ENCODE results near the gene PYCARD. TPM values are rescaled to one million over a fixed set of nuclear protein-coding genes. Genes with fewer than 3 reads are reported as not detected.
"Not testable (repeated sequence)": the region's sequence is repeated elsewhere in the genome, so short reads cannot be mapped to it uniquely, and the experiment has no call there.

The PYCARD gene
- polyA plus RNA-seq (2013, experiment 1 of 2; ENCODE audit: insufficient read length) = 5.5 TPM
- polyA plus RNA-seq (2013, experiment 2 of 2; ENCODE audit: insufficient read length) = 4.6 TPM

DNA sequence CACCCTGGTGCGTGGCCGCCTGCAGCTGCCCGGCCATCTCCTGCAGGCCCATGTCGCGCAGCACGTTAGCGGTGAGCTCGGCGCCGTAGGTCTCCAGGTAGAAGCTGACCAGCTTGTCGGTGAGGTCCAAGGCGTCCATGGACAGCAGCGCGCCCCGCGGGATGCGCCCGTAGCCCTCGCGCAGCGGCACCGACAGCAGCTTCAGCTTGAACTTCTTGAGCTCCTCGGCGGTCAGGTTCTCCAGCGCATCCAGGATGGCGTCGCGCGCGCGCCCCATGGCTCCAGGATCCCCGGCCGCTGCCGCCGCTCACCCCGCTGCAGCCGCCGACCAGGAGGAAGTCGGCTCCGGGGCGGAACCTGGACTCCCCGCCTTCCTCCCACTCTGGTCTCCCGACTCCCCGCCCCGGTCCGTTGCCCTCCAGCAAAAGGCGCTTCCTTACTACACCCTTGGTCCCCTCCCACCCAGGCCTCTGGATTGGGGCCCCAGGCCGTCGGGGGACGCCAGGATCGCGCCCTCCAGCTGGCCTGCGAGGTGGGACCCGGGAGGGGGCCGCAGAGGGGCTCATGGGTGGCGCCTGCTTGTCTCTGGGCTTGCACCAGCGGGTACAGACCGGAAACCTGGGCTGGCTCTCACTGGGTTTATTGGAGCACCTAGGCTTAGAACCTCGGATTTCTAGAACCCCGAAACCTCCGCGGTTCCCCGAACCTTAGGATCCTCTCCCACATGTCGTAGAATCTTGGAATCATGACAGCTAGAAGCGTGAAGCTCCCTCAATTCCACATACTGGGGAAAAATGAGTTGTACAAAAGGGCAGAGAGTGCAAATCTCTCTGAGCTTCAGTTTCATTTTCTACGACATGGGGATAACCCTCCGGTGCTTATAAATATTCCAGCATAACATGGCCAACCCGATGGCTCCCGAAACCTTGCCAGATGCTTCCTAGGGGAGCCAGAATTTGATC is at the start of gene PYCARD:
PYCARD (minus strand) TSS at position 347 of the 962 bp plus-strand sequence; CDS start at position 277, 70 bp downstream.
- DNase-seq = no peak

DNA sequence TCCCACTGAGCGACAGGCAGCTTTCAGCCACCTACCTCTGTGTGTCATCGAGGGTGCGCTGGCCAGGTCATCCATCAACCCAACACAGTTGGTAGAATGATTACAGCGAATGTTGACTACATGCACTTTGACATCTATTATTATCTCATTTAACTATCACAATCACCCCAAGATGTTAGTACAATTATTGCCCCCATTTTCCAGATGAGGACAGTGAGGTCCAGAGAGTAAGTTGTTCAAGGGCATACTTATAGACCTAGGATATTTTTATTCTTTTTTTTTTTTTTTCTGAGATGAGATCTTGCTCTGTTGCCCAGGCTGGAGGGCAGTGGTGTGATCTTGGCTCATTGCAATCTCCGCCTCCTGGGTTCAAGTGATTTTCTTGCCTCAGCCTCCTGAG is 48.9 kb upstream of the PYCARD start:
- DNase-seq = no peak

GRCh38 chr16:31250782-31251384 is 48.3 kb upstream of the PYCARD start:
- DNase-seq = no peak

DNA sequence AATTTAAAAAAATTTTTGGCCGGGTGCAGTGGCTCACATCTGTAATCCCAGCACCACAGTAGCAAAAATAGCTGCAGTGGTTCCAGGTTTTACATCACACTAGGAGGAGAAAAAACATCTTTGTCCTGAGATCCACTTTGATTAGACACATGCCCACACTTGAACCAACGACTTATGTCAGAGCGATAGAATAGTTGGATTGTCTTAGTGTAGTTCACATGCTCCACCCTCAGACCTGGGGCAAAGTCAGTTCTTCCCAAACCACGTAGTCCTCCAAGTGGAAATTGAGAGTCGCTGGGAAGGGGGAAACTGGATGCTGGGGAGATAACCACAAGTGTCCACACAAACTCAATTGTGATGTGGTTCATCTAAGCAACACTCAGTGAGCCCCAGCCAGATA is 45.8 kb upstream of the PYCARD start:
- no peak for DNase-seq

- DNase-seq = no peak
Measured at GRCh38 chr16:31246296-31246695, 43.7 kb upstream of the PYCARD start.

- DNase-seq = not testable (repeated sequence)
Measured at GRCh38 chr16:31245598-31245997, 43.0 kb upstream of the PYCARD start.

DNA sequence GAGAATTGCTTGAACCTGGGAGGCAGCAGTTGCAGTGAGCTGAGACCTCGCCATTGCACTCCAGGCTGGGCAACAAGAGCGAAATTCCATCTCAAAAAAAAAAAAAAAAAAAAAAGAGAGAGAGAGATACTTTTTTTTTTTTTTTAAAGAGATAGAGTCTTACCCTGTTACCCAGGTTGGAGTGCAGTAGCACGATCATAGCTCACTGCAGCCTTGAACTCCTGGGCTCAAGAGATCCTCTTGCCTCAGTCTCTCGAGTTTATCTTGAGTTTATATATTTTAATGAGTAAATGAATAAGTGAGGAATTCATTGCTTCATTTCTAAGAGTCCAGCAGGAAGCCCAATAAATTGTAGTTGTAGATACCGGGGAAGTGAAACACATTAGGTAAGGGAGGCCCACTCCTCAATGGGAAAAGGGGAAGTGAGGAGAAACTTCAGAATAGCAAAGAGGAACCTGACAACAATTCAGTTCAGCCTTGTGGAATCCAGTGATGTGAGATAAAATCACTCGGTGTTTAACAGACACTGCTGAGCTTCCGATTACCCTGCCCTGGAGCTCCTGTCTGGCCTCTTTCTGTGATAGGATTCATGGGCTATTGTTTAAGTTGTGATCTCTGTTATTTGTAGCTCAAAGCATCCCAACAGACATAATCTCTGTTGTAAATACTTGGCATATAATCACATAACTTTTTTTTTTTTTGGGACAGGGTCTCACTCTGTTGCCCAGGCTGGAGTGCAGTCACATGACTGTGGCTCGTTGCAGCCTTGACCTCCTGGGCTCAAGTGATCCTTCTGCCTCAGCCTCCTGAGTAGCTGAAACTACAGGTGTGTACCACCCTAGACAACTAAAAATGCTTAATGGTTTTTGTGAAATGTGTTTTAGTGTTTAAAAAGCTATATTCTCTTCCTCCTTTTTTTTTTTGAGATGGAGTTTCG is 41.4 kb upstream of the PYCARD start:
- DNase-seq = no peak

- no peak for DNase-seq
Measured at GRCh38 chr16:31242206-31242605, 39.6 kb upstream of the PYCARD start.

DNA sequence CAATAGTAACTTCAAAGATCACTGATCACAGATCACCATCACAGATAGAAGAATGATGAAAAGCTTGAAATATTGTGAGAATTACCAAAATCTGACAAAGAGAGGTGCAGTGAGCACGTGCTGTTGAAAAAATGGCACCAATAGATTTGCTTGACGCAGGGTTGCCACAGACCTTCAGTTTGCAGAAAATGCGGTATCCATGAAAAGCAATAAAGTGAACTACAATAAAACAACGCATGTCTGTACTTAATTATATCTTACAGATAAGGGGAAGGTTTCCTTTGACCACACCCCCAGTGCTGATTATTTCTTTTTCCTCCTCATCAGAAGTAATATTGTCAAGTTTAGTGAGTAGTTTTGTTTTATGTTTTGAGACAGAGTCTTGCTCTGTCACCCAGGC is 35.5 kb upstream of the PYCARD start:
- DNase-seq = no peak

GRCh38 chr16:31229501-31229900 is 26.9 kb upstream of the PYCARD start:
- DNase-seq = no peak

DNA sequence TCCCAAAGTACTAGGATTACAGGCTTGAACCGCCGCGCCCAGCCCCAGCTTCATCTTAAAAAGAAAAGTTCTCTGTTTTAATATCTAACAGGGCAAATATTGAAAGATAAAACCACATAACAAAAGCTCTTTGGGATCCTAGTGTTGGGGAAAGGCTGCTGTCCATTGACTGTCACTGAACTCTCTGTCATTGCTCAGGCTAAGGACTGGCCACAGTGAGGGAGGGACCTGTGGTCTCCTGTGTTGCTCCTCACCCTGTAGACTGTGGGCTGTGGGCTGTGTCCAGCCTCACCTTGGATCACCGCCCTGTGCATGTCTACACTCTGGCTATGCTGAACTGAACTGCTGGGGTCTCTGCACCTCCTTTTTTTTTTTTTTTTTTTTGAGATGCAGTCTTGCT is 25.6 kb upstream of the PYCARD start:
- DNase-seq = no peak

DNA sequence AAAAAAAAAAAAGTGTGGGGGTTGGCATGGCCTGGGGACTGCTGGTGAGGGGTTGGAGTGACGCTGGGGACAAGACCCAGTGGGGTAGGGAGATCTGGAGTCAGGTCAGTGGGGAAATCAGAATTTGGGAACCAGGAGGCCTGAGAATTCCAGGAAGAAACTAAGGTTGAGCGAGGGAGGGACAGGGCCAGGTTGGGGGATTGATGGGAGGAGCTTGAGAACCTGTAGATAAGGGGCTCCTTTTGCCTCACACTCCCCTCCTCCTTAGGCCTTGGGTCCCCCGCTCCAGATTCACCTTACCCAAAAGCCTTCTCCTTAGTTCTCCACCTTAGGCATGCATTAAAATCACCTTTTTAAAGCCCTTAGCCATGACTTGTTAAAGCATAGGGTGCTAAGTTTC is 22.6 kb upstream of the PYCARD start:
- DNase-seq = no peak

- DNase-seq = no peak
Measured at GRCh38 chr16:31224092-31224955, 21.8 kb upstream of the PYCARD start.

DNA sequence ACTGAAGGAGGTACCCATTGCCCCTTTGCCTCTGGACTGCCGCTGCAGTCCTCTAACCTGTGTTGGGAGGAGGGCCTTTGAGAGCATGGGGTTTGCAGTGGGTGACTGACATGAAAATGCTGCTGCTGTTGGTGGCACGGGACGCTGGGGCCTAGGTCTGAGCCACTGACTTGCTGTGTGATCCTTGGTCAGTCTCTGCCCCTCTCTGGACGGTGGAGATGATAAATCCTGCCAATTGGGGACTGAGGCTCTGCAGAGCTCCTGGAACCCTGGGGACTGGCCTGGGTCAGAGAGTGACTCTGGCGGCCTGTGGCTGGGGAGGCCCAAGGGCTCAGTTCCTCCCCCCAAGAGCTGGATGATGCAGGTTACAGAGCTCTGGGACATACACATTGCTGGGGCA is 20.5 kb upstream of the PYCARD start:
- DNase-seq = no peak

DNA sequence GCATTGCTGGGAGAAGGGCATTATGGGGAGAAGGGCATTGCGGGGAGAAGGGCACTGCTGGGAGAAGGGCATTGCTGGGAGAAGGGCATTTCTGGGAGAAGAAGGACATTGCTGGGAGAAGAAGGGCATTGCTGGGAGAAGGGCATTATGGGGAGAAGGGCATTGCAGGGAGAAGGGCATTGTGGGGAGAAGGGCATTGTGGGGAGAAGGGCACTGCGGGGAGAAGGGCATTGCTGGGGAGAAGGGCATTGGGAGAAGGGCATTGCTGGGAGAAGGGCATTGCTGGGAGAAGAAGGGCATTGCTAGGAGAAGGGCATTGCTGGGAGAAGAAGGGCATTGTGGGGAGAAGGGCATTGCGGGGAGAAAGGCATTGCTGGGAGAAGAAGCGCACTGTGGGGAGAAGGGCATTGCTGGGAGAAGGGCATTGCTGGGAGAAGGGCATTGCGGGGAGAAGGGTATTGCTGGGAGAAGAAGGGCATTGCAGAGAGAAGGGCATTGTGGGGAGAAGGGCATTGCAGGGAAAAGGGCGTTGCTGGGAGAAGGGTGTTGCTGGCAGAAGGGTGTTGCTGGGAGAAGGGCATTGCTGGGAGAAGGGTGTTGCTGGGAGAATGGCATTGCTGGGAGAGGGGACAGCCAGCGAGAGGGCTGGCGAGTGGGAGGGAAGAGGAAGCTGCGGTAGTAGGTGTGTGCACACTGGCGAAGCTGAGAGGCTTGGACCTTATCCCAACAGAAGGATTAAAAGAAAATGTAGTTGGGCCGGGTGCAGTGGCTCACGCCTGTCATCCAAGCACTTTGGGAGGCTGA is 19.0 kb upstream of the PYCARD start:
- DNase-seq = no peak

DNA sequence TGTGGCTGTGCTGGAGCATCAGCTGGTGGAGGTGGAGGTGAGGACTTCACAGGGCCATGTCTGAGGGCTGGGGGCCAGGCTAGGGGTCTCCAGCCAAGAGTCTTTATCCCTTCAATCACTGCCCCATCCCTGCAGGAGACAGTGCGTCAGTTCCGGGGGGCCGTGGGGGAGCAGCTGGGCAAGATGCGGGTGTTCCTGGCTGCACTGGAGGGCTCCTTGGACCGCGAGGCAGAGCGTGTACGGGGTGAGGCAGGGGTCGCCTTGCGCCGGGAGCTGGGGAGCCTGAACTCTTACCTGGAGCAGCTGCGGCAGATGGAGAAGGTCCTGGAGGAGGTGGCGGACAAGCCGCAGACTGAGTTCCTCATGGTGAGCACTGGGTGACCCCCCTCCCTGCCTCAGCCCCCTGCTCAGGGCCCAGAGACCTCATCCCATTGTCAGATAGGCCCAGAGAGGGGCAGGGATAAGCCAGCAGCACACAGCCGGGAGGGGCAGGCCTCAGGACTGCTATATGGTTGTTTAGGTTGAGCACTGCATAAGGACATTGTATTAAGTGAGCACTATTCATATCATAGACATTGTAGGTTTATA is 16.7 kb upstream of the PYCARD start:
- DNase-seq = no peak

GRCh38 chr16:31217136-31217530 is 14.6 kb upstream of the PYCARD start:
- no peak for DNase-seq

GRCh38 chr16:31216422-31217135 is 14.0 kb upstream of the PYCARD start, which contains the start of gene PYDC1:
Gene PYDC1 (minus strand): TSS chr16:31217135. CDS start chr16:31217028, 107 bp downstream.
- DNase-seq = no peak

Data from fibroblast of skin of scalp (primary cell).